Thymus (tissue), 11 donors: ENCODE data around the gene CPA4. TPM values are rescaled to one million over a fixed set of nuclear protein-coding genes. Genes with fewer than 3 reads are reported as not detected.

Source experiments
- DNase-seq, 9 donors: peaks; one replicate each; pipeline ENCODE4 v3.0.0-alpha.2; 2013; ENCODE audit warnings: low spot score in 9 of 9, low read depth in 6 of 9, missing footprints in 1 of 9
- H3K27ac ChIP-seq, 2 donors: one replicate each; pipeline ENCODE4 v1.5.1; 2013; ENCODE audit warnings: control low read depth in 1 of 2, low read depth in 1 of 2, low read length in 1 of 2, mild to moderate bottlenecking in 1 of 2, moderate library complexity in 1 of 2
- H3K27me3 ChIP-seq, 2 donors: one replicate each; pipeline ENCODE4 v1.5.1; 2013; ENCODE audit warnings: low read length in 1 of 2; ENCODE audit not compliant: control insufficient read depth in 2 of 2, insufficient read depth in 1 of 2
- H3K36me3 ChIP-seq, 2 donors: one replicate each; pipeline ENCODE4 v1.5.1; 2013; ENCODE audit warnings: low read length in 1 of 2, mild to moderate bottlenecking in 1 of 2, moderate library complexity in 1 of 2; ENCODE audit not compliant: control insufficient read depth in 2 of 2, insufficient read depth in 2 of 2
- H3K4me1 ChIP-seq, 2 donors: one replicate each; pipeline ENCODE4 v1.5.1; 2013; ENCODE audit warnings: low read length in 2 of 2; ENCODE audit not compliant: control insufficient read depth in 2 of 2, insufficient read depth in 2 of 2
- H3K4me3 ChIP-seq, 2 donors: one replicate each; pipeline ENCODE4 v1.5.1; 2013; ENCODE audit warnings: low read length in 2 of 2, control low read depth in 1 of 2, mild to moderate bottlenecking in 1 of 2
- H3K9me3 ChIP-seq, 2 donors: one replicate each; pipeline ENCODE4 v1.5.1; 2013; ENCODE audit warnings: low read length in 1 of 2, mild to moderate bottlenecking in 1 of 2; ENCODE audit not compliant: control insufficient read depth in 2 of 2, insufficient read depth in 1 of 2
- WGBS: extraction: QIAGEN DNeasy Blood & Tissue Kit; methylation state at CpG from one replicate; pipeline ENCODE4 v1.1.7; 2013; 5-methylcytosine and 5-hydroxymethylcytosine counted together
- polyA plus RNA-seq: library from polyadenylated mRNA; stranded (reverse); fragments of 200-250 nt; gene quantifications from one replicate; pipeline ENCODE4 v1.2.3, GENCODE V29; 2013
- total RNA-seq: library from RNA; stranded (reverse); fragments of 120-200 nt; gene quantifications from one replicate; pipeline ENCODE4 v1.2.4, GENCODE V29; 2013
- donor health status: healthy.

The CPA4 gene
- total and polyA plus RNA-seq, 2 donors: 0.96 to 0.99 TPM

DNA sequence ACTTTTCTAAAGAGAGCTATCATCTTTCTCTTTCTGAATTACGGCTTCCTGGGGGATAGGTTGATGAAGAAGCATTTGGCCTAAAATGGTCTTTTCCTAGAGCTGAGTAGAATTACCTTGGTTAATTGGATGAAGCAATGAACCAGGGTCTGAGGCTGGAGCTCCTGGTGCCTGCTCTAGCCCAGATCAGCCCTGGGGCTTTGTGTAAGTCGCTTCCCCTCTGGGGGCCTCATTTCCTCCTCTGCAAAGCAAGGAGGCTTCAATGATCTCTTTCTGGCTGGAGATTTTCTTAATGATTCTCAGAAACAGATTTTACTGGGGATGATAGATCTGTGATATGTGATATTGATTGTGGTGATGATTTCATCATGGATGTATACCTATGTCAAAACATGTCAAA, 29.8 kb upstream of the CPA4 start:
- 58% methylated on average over 2 of the region's 2 CpGs for WGBS
- DNase-seq: peak in 3 of 9 donors; percentile 18 to 59 (median 33)
- H3K4me3 ChIP-seq: no peak overlapping the region
- H3K36me3 ChIP-seq: no peaks in the 10 kb centered on the region
- no peaks in the 10 kb centered on the region for H3K27me3 ChIP-seq
- H3K27ac ChIP-seq: peak overlapping the region in 1 of 2 donors; percentile 2
- peaks cover 0 to 22% of the 10 kb centered on the region in 2 donors for H3K4me1 ChIP-seq
- peaks cover 0 to 13% of the 10 kb centered on the region in 2 donors for H3K9me3 ChIP-seq

DNA sequence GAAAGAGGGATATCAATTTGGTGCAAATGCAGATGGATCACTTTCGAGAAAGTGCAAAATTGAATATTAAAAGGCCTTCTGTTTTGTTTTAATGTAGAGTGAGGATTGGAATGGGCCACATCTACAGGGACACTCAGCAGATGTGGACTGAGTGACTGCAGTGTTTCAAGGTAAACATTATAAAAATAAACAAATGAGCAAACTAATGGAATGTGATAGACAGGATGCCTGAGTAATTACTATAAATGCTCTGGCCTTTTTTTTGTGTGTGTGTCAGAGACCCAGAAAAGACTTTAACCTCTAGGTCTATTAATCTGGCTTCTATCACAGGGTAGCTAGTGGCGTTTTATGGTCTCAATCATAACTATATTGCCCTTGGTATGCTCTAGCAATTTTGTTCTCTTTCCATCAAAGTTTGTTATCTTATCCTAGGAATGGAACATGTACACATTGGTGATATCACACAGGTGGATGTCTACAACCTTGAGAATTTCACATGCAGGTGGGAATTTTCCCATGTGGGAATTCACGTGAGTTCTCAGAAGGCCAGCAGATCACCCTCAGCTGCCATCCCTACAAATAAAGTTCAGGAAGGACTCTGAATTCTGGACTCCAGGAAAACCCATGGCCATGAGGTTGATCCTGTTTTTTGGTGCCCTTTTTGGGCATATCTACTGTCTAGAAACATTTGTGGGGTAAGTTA, 26.6 kb upstream of the CPA4 start, which contains the start of gene CPA2:
TSS of gene CPA2 (plus strand) at position 606 of the 703 bp plus-strand sequence. CDS start at position 625, 19 bp downstream.
- H3K9me3 ChIP-seq: peaks cover 0 to 8% of the 10 kb centered on the region in 2 donors
- 97% methylated on average over 3 of the region's 3 CpGs for WGBS
- H3K4me3 ChIP-seq: no peak within 1 kb of the TSS
- H3K4me1 ChIP-seq: peaks cover 0 to 35% of the 10 kb centered on the region in 2 donors
- H3K27ac ChIP-seq: no peak within 1 kb of the TSS
- no peaks in the 10 kb centered on the region for H3K36me3 ChIP-seq
- DNase-seq: no peak
- H3K27me3 ChIP-seq: no peaks in the 10 kb centered on the region

DNA sequence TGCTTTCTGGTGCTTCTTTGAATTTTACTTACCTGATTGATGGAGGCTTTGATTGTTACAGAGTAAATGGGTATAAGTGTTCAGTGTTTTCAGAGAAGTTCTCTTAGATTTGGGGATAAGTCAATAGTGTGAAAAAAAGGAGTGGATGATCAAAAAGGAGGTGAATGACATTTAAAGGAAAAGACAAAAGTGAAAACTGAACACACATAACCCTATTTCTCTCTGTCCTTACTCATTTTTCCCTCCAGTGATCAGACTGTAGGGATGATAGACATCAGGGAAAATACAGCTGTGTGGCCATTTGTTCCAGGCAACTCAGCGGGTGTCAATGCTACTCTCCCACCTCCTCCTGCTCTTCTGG, 26.0 kb upstream of the CPA4 start:
- Histone ChIP-seq H3K4me3 (no peak overlapping the region), H3K27me3 (no peaks in the 10 kb centered on the region), H3K9me3 (peaks cover 0 to 3% of the 10 kb centered on the region in 2 donors), H3K36me3 (no peaks in the 10 kb centered on the region), H3K27ac (no peak overlapping the region), H3K4me1 (peaks cover 0 to 40% of the 10 kb centered on the region in 2 donors)
- WGBS: 100% methylated on average over 1 of the region's 1 CpG
- no peak for DNase-seq

DNA sequence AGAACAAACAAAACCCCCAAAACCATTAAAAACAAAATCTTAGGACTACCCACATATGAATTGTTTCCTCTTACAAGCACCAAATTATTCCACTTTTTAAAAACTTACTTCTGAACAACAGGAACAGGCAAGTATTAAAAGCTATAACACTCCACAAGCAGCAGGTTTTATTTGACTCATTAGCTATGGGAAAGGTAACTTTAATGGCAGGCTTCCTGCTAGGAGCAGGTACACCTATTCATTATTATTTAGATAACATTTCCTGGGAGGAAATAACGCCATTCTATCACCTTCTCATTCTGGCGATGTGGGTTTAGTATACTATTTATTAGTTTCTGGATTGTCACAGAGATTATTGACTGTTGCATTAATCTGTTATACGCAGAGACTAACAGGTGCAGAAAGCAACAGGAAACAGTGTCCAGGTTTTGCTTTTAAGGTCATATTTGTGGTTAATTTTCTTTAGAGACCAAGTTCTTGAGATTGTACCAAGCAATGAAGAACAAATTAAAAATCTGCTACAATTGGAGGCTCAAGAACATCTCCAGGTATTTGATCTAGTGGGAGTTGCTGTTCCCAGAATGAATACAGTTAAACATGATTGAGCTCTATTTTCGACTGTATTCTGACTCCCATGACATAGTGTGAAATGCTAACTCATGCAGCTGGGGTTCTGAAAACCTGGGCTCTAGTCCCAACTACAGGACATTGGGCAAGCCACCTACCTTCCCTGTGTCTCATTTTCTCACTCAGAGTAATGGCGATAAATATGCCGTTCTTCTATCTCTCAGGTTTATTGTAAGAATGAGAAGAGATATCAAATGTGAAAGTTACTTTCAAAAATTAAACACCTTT, 24.3 kb upstream of the CPA4 start:
- Histone ChIP-seq H3K27ac (no peak overlapping the region), H3K36me3 (no peaks in the 10 kb centered on the region), H3K9me3 (no peaks in the 10 kb centered on the region), H3K4me1 (peaks cover 0 to 42% of the 10 kb centered on the region in 2 donors), H3K4me3 (no peak overlapping the region), H3K27me3 (no peaks in the 10 kb centered on the region)
- no peak for DNase-seq
- WGBS: 66% methylated on average over 6 of the region's 6 CpGs

DNA sequence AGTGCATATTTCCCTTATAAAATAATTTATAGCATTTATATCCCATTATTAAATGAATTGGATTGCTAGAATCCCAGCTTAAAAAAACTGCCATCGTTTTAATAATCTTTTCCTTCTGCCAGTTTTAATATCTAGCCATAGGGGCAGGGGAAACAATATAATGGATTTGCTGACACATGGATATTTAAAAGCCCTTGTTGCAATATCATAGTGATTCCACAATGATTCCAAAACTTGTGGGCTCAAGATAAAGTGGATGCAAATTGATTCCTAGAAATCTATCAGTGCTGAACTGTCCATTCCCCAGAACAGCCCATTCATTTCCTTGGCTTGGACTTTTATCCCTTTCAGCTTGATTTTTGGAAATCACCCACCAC, 23.7 kb upstream of the CPA4 start:
- H3K36me3 ChIP-seq: no peaks in the 10 kb centered on the region
- WGBS: 96% methylated on average over 1 of the region's 1 CpG
- no peak overlapping the region for H3K27ac ChIP-seq
- no peak for DNase-seq
- H3K4me3 ChIP-seq: no peak overlapping the region
- peaks cover 0 to 43% of the 10 kb centered on the region in 2 donors for H3K4me1 ChIP-seq
- no peaks in the 10 kb centered on the region for H3K9me3 ChIP-seq
- H3K27me3 ChIP-seq: no peaks in the 10 kb centered on the region

DNA sequence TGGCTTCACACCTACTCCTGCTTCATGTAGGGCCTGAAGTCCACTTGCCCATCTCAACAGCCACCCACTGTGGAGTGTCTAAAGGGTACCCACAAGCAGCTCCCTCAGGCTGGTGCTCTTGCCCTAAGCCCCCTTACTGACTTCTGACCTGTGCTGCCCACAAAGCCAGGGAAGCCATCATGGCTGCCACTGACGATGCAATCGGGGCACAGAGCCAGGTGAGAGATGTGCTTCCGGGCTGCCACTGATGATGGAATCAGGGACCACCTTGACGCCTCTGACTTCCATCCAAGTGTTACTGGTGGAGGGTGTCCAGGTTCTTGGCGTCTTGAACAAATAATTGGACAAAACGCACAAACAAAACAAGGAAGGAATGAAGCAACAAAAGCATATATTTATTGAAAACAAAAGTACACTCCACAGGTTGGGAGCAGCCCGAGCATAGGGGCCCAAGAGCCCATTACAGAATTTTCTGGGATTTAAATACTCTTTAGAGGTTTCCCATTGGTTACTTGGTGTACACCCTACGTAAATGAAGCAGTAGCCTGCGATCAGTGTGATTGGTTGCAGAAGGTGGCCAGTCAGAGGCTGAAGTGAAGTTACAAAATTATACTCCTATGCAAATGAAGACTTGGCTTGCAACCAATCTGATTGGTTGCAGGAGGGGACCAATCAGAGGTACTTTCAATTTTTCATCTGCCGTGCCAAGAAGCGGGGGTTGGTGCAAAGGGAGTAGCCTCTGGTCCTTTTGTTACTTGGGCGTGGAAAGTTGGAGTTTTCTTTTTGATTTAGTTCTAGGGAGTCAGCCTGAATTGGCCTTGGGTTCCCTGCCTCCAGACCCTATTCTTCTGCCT, 21.8 kb upstream of the CPA4 start:
- H3K27ac ChIP-seq: peak overlapping the region in 1 of 2 donors; percentile 89
- H3K4me3 ChIP-seq: no peak overlapping the region
- WGBS: 97% methylated on average over 12 of the region's 12 CpGs
- no peak for DNase-seq
- H3K36me3 ChIP-seq: no peaks in the 10 kb centered on the region
- no peaks in the 10 kb centered on the region for H3K27me3 ChIP-seq
- peaks cover 0 to 49% of the 10 kb centered on the region in 2 donors for H3K4me1 ChIP-seq
- H3K9me3 ChIP-seq: no peaks in the 10 kb centered on the region

DNA sequence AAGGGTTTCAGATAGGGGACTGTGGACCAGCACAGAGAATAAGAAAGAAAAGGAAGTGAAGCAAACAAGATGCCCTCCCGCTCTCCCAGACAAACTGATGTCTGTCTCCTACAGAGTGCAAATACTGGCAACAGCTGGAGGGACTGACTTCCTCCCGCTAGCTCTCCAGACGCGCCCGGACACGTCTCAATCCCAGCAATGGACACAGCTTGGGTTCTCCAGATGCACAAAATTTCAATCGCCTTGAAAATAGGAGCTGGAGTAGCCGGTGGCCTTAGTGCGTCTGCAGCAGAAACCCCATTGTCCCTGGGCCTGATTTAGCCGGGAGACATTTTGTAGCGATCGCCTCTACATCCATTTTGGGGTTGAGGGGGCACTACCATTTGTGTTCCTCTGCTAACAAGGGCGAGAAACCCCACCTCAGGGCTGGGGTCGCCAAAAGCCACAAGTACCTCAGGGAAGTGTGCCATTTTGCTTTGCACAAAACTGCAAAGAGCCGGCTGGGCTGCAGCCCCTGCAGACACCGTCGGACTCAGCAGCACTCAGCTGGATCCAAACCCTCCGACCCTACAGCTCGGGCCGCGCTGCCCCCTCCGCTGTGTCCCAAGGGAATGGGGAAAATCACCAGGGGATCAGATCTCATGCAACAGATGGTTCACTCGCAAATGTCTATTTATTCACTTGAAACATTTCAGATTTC, 20.4 kb upstream of the CPA4 start:
- Histone ChIP-seq H3K4me1 (peaks cover 0 to 49% of the 10 kb centered on the region in 2 donors), H3K27ac (peak overlapping the region; percentile 25 to 89)

DNA sequence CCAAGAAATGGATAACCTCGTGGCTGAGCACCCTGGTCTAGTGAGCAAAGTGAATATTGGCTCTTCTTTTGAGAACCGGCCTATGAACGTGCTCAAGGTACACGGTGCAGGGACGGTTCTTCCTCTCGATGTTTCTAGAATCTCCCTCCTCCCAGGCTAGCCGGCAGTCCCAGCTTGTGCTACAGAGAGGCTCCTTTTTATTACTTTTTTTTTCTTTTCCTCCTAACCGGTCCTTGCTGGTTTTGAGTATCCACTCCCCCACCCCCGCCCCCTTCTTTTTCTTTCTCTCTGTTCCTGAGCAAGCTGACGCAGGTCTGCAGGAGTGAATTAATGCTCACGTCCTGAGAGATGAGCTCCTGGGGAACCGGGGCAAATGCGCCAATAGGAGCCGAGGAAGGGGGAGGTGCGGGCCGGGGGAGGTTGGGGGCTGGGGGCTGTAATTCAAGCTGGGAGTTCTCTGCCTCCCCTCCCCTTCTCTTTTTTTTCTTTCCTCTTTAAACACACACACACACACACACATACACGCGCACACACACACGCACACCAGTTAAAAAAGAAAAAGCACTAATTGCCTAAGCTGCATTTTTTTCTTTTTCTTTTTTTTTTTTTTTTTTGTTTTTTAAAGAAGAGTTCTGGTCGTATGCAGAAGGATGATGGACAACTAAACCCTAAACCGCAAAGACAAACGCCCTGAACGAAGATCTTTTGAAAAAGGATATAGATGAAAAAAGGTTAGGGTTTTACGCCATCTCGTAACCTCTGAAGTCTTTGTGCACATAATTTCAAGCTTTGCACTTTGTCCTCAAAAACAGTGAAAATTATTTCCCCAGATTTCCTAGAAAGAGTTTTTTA, 19.7 kb upstream of the CPA4 start:
- H3K36me3 ChIP-seq: no peaks in the 10 kb centered on the region
- DNase-seq: peak in 8 of 9 donors; percentile 36 to 82 (median 59)
- 8% methylated on average over 25 of the region's 25 CpGs for WGBS
- H3K27ac ChIP-seq: peak overlapping the region; percentile 33 to 89
- H3K4me3 ChIP-seq: peak overlapping the region; percentile 29 to 37
- H3K4me1 ChIP-seq: peaks cover 0 to 46% of the 10 kb centered on the region in 2 donors
- H3K9me3 ChIP-seq: no peaks in the 10 kb centered on the region
- no peaks in the 10 kb centered on the region for H3K27me3 ChIP-seq

More for the DNA sequence above, 20.4 kb upstream of the CPA4 start:
- Histone ChIP-seq H3K27me3 (no peaks in the 10 kb centered on the region), H3K4me3 (peak overlapping the region; percentile 29 to 37), H3K36me3 (no peaks in the 10 kb centered on the region), H3K9me3 (no peaks in the 10 kb centered on the region)
- no peak for DNase-seq
- 90% methylated on average over 23 of the region's 23 CpGs for WGBS
